ENCODE measurements around the gene LRRC9.
"Not testable (repeated sequence)": the region's sequence is repeated elsewhere in the genome, so short reads cannot be mapped to it uniquely, and the experiment has no call there.

GRCh38 chr14:59957890-59958289 is 37.9 kb downstream of the LRRC9 start:
- TF ChIP-seq CTCF, POLR2A (IDR thresholded peaks at IDR 0.05): not testable (repeated sequence)
